Parathyroid adenoma (tissue), 2 donors: Measurements from ENCODE around the gene RGS3.
"Not testable (repeated sequence)": the region's sequence is repeated elsewhere in the genome, so short reads cannot be mapped to it uniquely, and the experiment has no call there.

Experiments used
- H2AFZ ChIP-seq: fragments of 300-600 bp; sonication (generic); one replicate; pipeline ENCODE4 v1.7.0; 2017; ENCODE audit warnings: antibody characterized with exemption, mild to moderate bottlenecking
- H3K27ac ChIP-seq: fragments of 300-600 bp; sonication (generic); one replicate; pipeline ENCODE4 v1.7.0; 2017
- H3K27me3 ChIP-seq: fragments of 300-600 bp; sonication (generic); one replicate; pipeline ENCODE4 v1.7.0; 2017; ENCODE audit warnings: low read length; ENCODE audit not compliant: control insufficient read depth, insufficient read depth
- H3K36me3 ChIP-seq: fragments of 300-600 bp; sonication (generic); one replicate; pipeline ENCODE4 v1.7.0; 2017; ENCODE audit warnings: low read length; ENCODE audit not compliant: control insufficient read depth, insufficient read depth
- H3K4me1 ChIP-seq: fragments of 300-600 bp; sonication (generic); one replicate; pipeline ENCODE4 v1.7.0; 2017; ENCODE audit warnings: control low read depth
- H3K4me2 ChIP-seq: fragments of 300-600 bp; sonication (generic); one replicate; pipeline ENCODE4 v1.7.0; 2017; ENCODE audit warnings: low read length
- H3K4me3 ChIP-seq: fragments of 300-600 bp; sonication (generic); one replicate; pipeline ENCODE4 v1.7.0; 2017; ENCODE audit warnings: low read depth, low read length
- H3K79me2 ChIP-seq: fragments of 300-600 bp; sonication (generic); one replicate; pipeline ENCODE4 v1.7.0; 2017; ENCODE audit warnings: control low read depth
- H3K9ac ChIP-seq: fragments of 300-600 bp; sonication (generic); one replicate; pipeline ENCODE4 v1.7.0; 2017; ENCODE audit warnings: mild to moderate bottlenecking
- H3K9me3 ChIP-seq: fragments of 300-600 bp; sonication (generic); one replicate; pipeline ENCODE4 v1.7.0; 2017; ENCODE audit warnings: low read length; ENCODE audit not compliant: control insufficient read depth
- CTCF ChIP-seq: fragments of 300-600 bp; sonication (generic); IDR thresholded peaks from one replicate; pipeline ENCODE4 v1.7.0; 2017; ENCODE audit warnings: antibody characterized with exemption, mild to moderate bottlenecking
- donor health status: primary hyperparathyroidism.

Gene RGS3

GRCh38 chr9:113436728-113437515, 26.6 kb upstream of the RGS3 start:
- Histone ChIP-seq H3K4me3 (no peak overlapping the region), H3K27ac (no peak overlapping the region), H3K4me1 (no peaks in the 10 kb centered on the region), H3K79me2 (no peaks in the 10 kb centered on the region), H2AFZ (no peak overlapping the region), H3K27me3 (no peaks in the 10 kb centered on the region), H3K36me3 (no peaks in the 10 kb centered on the region), H3K9ac (no peak overlapping the region), H3K4me2 (no peak overlapping the region), H3K9me3 (no peaks in the 10 kb centered on the region)
- TF ChIP-seq CTCF = no peak

GRCh38 chr9:113437716-113438115, 25.8 kb upstream of the RGS3 start:
- H3K4me3 ChIP-seq, H3K9me3 ChIP-seq, H3K4me2 ChIP-seq, H3K27ac ChIP-seq, H3K4me1 ChIP-seq, H3K36me3 ChIP-seq, H3K9ac ChIP-seq, H3K79me2 ChIP-seq, H3K27me3 ChIP-seq, H2AFZ ChIP-seq: not testable (repeated sequence)

- Histone ChIP-seq H3K9me3 (no peaks in the 10 kb centered on the region), H3K9ac (no peak overlapping the region), H3K27me3 (no peaks in the 10 kb centered on the region), H3K27ac (no peak overlapping the region), H3K4me1 (no peaks in the 10 kb centered on the region), H3K4me3 (no peak overlapping the region), H2AFZ (no peak overlapping the region), H3K79me2 (no peaks in the 10 kb centered on the region), H3K36me3 (no peaks in the 10 kb centered on the region), H3K4me2 (no peak overlapping the region)
- no peak for TF ChIP-seq CTCF
These were observed 18.8 kb upstream of the RGS3 start for GRCh38 chr9:113444736-113445135.

- no peak overlapping the region for H3K4me3 ChIP-seq
- H3K36me3 ChIP-seq = no peaks in the 10 kb centered on the region
- no peaks in the 10 kb centered on the region for H3K4me1 ChIP-seq
- no peaks in the 10 kb centered on the region for H3K9me3 ChIP-seq
- H3K79me2 ChIP-seq = no peaks in the 10 kb centered on the region
- H3K27ac ChIP-seq = no peak overlapping the region
- H3K4me2 ChIP-seq = no peak overlapping the region
- H3K27me3 ChIP-seq = no peaks in the 10 kb centered on the region
- H2AFZ ChIP-seq = no peak overlapping the region
- peak; percentile 43 for TF ChIP-seq CTCF
- no peak overlapping the region for H3K9ac ChIP-seq
These were observed 17.2 kb upstream of the RGS3 start for GRCh38 chr9:113446323-113446740.

- no peaks in the 10 kb centered on the region for H3K36me3 ChIP-seq
These were observed 14.2 kb upstream of the RGS3 start for GRCh38 chr9:113449376-113449775.

More at GRCh38 chr9:113449376-113449775, 14.2 kb upstream of the RGS3 start:
- Histone ChIP-seq H3K27me3 (no peaks in the 10 kb centered on the region), H3K27ac (no peak overlapping the region), H3K79me2 (no peaks in the 10 kb centered on the region), H3K9ac (no peak overlapping the region), H3K4me3 (no peak overlapping the region), H2AFZ (no peak overlapping the region), H3K4me2 (no peak overlapping the region), H3K9me3 (no peaks in the 10 kb centered on the region), H3K4me1 (no peaks in the 10 kb centered on the region)
- no peak for TF ChIP-seq CTCF
